Neural progenitor cell (in vitro differentiated cells): Measurements from ENCODE around the gene PITPNM1. TPM values are rescaled to one million over a fixed set of nuclear protein-coding genes. Genes with fewer than 3 reads are reported as not detected.

Experiments
- DNase-seq: peaks from one replicate; pipeline ENCODE4 v3.0.0-alpha.2; 2016; ENCODE audit warnings: low spot score
- H2AFZ ChIP-seq: fragments of 200-600 bp; sonication (generic); replicated peaks from 2 replicates; pipeline ENCODE4 v1.6.1; 2016; ENCODE audit warnings: antibody characterized with exemption
- H3F3A ChIP-seq: fragments of 200-600 bp; sonication (generic); 2 replicates; pipeline ENCODE4 v1.6.1; 2016; ENCODE audit warnings: antibody characterized with exemption, low read depth
- H3K27ac ChIP-seq: fragments of 200-600 bp; sonication (generic); 2 replicates; pipeline ENCODE4 v1.5.1; 2016; ENCODE audit warnings: mild to moderate bottlenecking
- H3K27me3 ChIP-seq: fragments of 200-600 bp; sonication (generic); 2 replicates; pipeline ENCODE4 v1.6.1; 2016; ENCODE audit warnings: mild to moderate bottlenecking, moderate library complexity
- H3K36me3 ChIP-seq: fragments of 200-600 bp; sonication (generic); 2 replicates; pipeline ENCODE4 v1.5.1; 2016
- H3K4me1 ChIP-seq: fragments of 200-600 bp; sonication (generic); 2 replicates; pipeline ENCODE4 v1.6.1; 2016; ENCODE audit warnings: mixed run types
- H3K4me2 ChIP-seq: fragments of 200-600 bp; sonication (generic); 2 replicates; pipeline ENCODE4 v1.6.1; 2016
- H3K4me3 ChIP-seq: fragments of 200-600 bp; sonication (generic); 2 replicates; pipeline ENCODE4 v1.5.1; 2016
- H3K79me2 ChIP-seq: fragments of 200-600 bp; sonication (generic); 2 replicates; pipeline ENCODE4 v1.6.1; 2016; ENCODE audit warnings: low read depth
- H3K9ac ChIP-seq: fragments of 200-600 bp; sonication (generic); 2 replicates; pipeline ENCODE4 v1.6.1; 2016
- H3K9me3 ChIP-seq: fragments of 200-600 bp; sonication (generic); 2 replicates; pipeline ENCODE4 v1.5.1; 2016; ENCODE audit warnings: low read depth
- H4K20me1 ChIP-seq: fragments of 200-600 bp; sonication (generic); 2 replicates; pipeline ENCODE4 v1.6.1; 2016; ENCODE audit warnings: low read depth
- H3K27ac Mint-ChIP-seq: 3 replicates; pipeline ENCODE4 v1.8.0; 2021; ENCODE audit warnings: mixed read lengths
- H3K27me3 Mint-ChIP-seq: 2 replicates; pipeline ENCODE4 v1.8.0; 2022; ENCODE audit warnings: low read depth, mild to moderate bottlenecking, inconsistent platforms, moderate library complexity, mixed read lengths; ENCODE audit not compliant: insufficient read depth
- H3K36me3 Mint-ChIP-seq: 3 replicates; pipeline ENCODE4 v1.8.0; 2021; ENCODE audit warnings: mixed read lengths
- H3K4me1 Mint-ChIP-seq: 3 replicates; pipeline ENCODE4 v1.8.0; 2021; ENCODE audit warnings: mixed read lengths
- H3K4me3 Mint-ChIP-seq: 3 replicates; pipeline ENCODE4 v1.8.0; 2021; ENCODE audit warnings: mild to moderate bottlenecking, moderate library complexity, mixed read lengths
- H3K9me3 Mint-ChIP-seq: 3 replicates; pipeline ENCODE4 v1.8.0; 2020; ENCODE audit warnings: mixed read lengths
- EZH2 ChIP-seq: fragments of 200-600 bp; sonication (generic); IDR thresholded peaks from 2 replicates; pipeline ENCODE4 v1.6.1; 2017; ENCODE audit warnings: antibody characterized with exemption, mild to moderate bottlenecking, moderate library complexity
- EZH2phosphoT487 ChIP-seq: fragments of 200-600 bp; sonication (generic); IDR thresholded peaks from 2 replicates; pipeline ENCODE4 v1.6.1; 2017; ENCODE audit warnings: antibody characterized with exemption
- total RNA-seq: library from RNA; depleted of rRNA; stranded (reverse); fragments of >200 nt; gene quantifications from 2 replicates; pipeline ENCODE4 v1.2.3, GENCODE V29; 2015; ENCODE audit warnings: low replicate concordance
- TF ChIP-seq, protein P1 (sequence below): fragments of 200-600 bp; sonication (generic); IDR thresholded peaks from 2 replicates; pipeline ENCODE4 v1.5.1; 2017; ENCODE audit warnings: antibody characterized with exemption, mild to moderate bottlenecking

Gene PITPNM1
- total RNA-seq, 1 donor from 2014 or later = 7.7 TPM

- H3K9ac ChIP-seq = no peak overlapping the region
- TF ChIP-seq EZH2phosphoT487 (no peak), EZH2 (no peak)
- TF ChIP-seq, protein P1, sequence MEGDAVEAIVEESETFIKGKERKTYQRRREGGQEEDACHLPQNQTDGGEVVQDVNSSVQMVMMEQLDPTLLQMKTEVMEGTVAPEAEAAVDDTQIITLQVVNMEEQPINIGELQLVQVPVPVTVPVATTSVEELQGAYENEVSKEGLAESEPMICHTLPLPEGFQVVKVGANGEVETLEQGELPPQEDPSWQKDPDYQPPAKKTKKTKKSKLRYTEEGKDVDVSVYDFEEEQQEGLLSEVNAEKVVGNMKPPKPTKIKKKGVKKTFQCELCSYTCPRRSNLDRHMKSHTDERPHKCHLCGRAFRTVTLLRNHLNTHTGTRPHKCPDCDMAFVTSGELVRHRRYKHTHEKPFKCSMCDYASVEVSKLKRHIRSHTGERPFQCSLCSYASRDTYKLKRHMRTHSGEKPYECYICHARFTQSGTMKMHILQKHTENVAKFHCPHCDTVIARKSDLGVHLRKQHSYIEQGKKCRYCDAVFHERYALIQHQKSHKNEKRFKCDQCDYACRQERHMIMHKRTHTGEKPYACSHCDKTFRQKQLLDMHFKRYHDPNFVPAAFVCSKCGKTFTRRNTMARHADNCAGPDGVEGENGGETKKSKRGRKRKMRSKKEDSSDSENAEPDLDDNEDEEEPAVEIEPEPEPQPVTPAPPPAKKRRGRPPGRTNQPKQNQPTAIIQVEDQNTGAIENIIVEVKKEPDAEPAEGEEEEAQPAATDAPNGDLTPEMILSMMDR = no peak
- H3K4me2 ChIP-seq = no peak overlapping the region
- H3K9me3 ChIP-seq = no peaks in the 10 kb centered on the region
- no peaks in the 10 kb centered on the region for H4K20me1 ChIP-seq
- no peaks in the 10 kb centered on the region for H3F3A ChIP-seq
- Mint-ChIP-seq H3K9me3 (no peaks in the 10 kb centered on the region), H3K4me3 (no peak overlapping the region), H3K27me3 (peaks cover 6% of the 10 kb centered on the region), H3K27ac (peak overlapping the region; percentile 96), H3K4me1 (peaks cover 20% of the 10 kb centered on the region), H3K36me3 (no peaks in the 10 kb centered on the region)
- no peaks in the 10 kb centered on the region for H3K36me3 ChIP-seq
- no peak overlapping the region for H2AFZ ChIP-seq
- H3K4me1 ChIP-seq = no peaks in the 10 kb centered on the region
- H3K27ac ChIP-seq = no peak overlapping the region
- H3K27me3 ChIP-seq = no peaks in the 10 kb centered on the region
- DNase-seq = no peak
- H3K79me2 ChIP-seq = no peaks in the 10 kb centered on the region
- H3K4me3 ChIP-seq = no peak overlapping the region
These were observed 53.5 kb downstream of the PITPNM1 start for GRCh38 chr11:67451658-67451976.

GRCh38 chr11:67450796-67451657 is 54.1 kb downstream of the PITPNM1 start:
- Histone ChIP-seq H3K4me1 (no peaks in the 10 kb centered on the region), H3K9me3 (no peaks in the 10 kb centered on the region), H2AFZ (no peak overlapping the region), H3F3A (no peaks in the 10 kb centered on the region), H3K4me2 (no peak overlapping the region), H3K27ac (no peak overlapping the region), H3K36me3 (no peaks in the 10 kb centered on the region), H3K27me3 (no peaks in the 10 kb centered on the region), H3K4me3 (no peak overlapping the region), H3K79me2 (no peaks in the 10 kb centered on the region), H3K9ac (no peak overlapping the region), H4K20me1 (no peaks in the 10 kb centered on the region)
- H3K4me3 Mint-ChIP-seq = no peak overlapping the region
- H3K4me1 Mint-ChIP-seq = peaks cover 20% of the 10 kb centered on the region
- H3K27ac Mint-ChIP-seq = peak overlapping the region; percentile 96
- no peaks in the 10 kb centered on the region for H3K9me3 Mint-ChIP-seq
- TF ChIP-seq, protein P1 = no peak
- DNase-seq = peak; percentile 35
- H3K36me3 Mint-ChIP-seq = no peaks in the 10 kb centered on the region
- peaks cover 6% of the 10 kb centered on the region for H3K27me3 Mint-ChIP-seq

DNA sequence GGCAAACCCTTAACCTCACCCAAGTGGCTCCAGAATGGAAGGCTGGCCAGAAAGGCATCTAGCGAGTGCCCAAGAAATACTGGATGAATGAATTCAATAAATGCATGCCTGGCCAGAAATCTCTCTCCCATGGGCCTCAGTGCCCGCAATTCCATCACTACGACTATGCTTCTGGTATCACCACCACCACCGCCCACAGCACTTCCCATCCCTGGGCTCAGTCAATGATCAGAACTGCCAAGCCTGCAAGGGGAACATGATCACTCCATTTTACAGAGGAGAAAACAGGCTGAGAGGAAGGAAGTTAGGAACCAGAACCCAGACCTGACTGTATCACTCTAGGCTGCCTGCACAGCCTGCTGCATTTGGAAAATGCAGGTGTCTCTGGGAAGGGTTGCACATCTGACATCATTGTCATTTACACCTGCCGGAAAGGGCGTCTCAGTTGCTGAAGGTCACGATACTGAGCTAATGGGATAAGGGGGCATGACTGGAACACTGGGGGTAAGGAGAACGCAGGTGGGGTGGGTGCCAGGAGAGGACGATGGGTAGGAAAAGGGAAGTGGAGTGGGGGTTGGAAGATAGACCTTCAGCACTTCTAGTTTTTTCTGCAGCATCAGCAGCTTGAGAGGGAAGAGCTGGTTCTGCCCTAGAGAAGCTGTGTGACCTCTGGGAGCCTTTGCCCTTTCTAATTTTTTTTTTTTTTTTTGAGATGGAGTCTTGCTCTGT is 55.9 kb downstream of the PITPNM1 start:
- peaks cover 25% of the 10 kb centered on the region for H3K4me1 Mint-ChIP-seq
- H3K4me1 ChIP-seq = no peaks in the 10 kb centered on the region
- no peak overlapping the region for H3K4me3 Mint-ChIP-seq
- H3K79me2 ChIP-seq = no peaks in the 10 kb centered on the region
- H3K4me2 ChIP-seq = no peak overlapping the region
- TF ChIP-seq EZH2phosphoT487 = no peak
- TF ChIP-seq EZH2 = no peak
- TF ChIP-seq, protein P1 = no peak
- no peak overlapping the region for H3K4me3 ChIP-seq
- H3K27ac Mint-ChIP-seq = peak overlapping the region; percentile 54
- H3F3A ChIP-seq = peaks cover 3% of the 10 kb centered on the region
- no peaks in the 10 kb centered on the region for H3K36me3 ChIP-seq
- no peaks in the 10 kb centered on the region for H3K36me3 Mint-ChIP-seq
- no peak overlapping the region for H3K9ac ChIP-seq
- no peak for DNase-seq
- H3K27ac ChIP-seq = no peak overlapping the region
- H3K9me3 ChIP-seq = no peaks in the 10 kb centered on the region
- no peaks in the 10 kb centered on the region for H3K27me3 ChIP-seq
- peaks cover 6% of the 10 kb centered on the region for H3K27me3 Mint-ChIP-seq
- no peaks in the 10 kb centered on the region for H3K9me3 Mint-ChIP-seq
- no peak overlapping the region for H2AFZ ChIP-seq
- H4K20me1 ChIP-seq = no peaks in the 10 kb centered on the region
